NCI-H748 treated with DMSO at 0.1 percent for 48 hours (cell line): ENCODE data around the gene OSMR.
A peak's percentile ranks its signal among the peaks of the same experiment; 100 is the strongest.

ENCODE experiments used
- DNase-seq: peaks from one replicate; lab custom pipeline; 2025; lab: John Stamatoyannopoulos, UW

The OSMR gene

GRCh38 chr5:38845526-38846378, at the start of gene OSMR:
TSS of gene OSMR (plus strand) at chr5:38846012. CDS start at chr5:38869045, 23,033 bp downstream.
- DNase-seq: no peak

GRCh38 chr5:38796742-38797108, 49.1 kb upstream of the OSMR start:
- DNase-seq: no peak

- DNase-seq: no peak
These were observed 48.0 kb upstream of the OSMR start for GRCh38 chr5:38797838-38798237.

GRCh38 chr5:38799556-38800377, 46.0 kb upstream of the OSMR start:
- no peak for DNase-seq

- no peak for DNase-seq
These were observed 45.3 kb upstream of the OSMR start for GRCh38 chr5:38800515-38800914.

- DNase-seq: no peak
These were observed 43.7 kb upstream of the OSMR start for GRCh38 chr5:38802125-38802524.

GRCh38 chr5:38803246-38803645, 42.6 kb upstream of the OSMR start:
- DNase-seq: peak; percentile 51

GRCh38 chr5:38806775-38807258, 39.0 kb upstream of the OSMR start:
- no peak for DNase-seq

- DNase-seq: no peak
These were observed 38.0 kb upstream of the OSMR start for GRCh38 chr5:38807570-38808483.

GRCh38 chr5:38808666-38809343, 37.0 kb upstream of the OSMR start:
- no peak for DNase-seq

- peak; percentile 79 for DNase-seq
These were observed 36.1 kb upstream of the OSMR start for GRCh38 chr5:38809388-38810359.

- DNase-seq: no peak
These were observed 30.9 kb upstream of the OSMR start for GRCh38 chr5:38814879-38815278.

- DNase-seq: no peak
These were observed 29.5 kb upstream of the OSMR start for GRCh38 chr5:38816083-38817030.

GRCh38 chr5:38821679-38822078, 24.1 kb upstream of the OSMR start:
- no peak for DNase-seq

GRCh38 chr5:38823503-38823902, 22.3 kb upstream of the OSMR start:
- no peak for DNase-seq

- no peak for DNase-seq
These were observed 21.0 kb upstream of the OSMR start for GRCh38 chr5:38824821-38825220.

GRCh38 chr5:38825494-38825893, 20.3 kb upstream of the OSMR start:
- no peak for DNase-seq

- no peak for DNase-seq
These were observed 18.3 kb upstream of the OSMR start for GRCh38 chr5:38827525-38827924.

GRCh38 chr5:38830521-38831051, 15.2 kb upstream of the OSMR start:
- DNase-seq: no peak
